ENCODE measurements around the gene UQCRC2. TPM values are rescaled to one million over a fixed set of nuclear protein-coding genes. Genes with fewer than 3 reads are reported as not detected.

The UQCRC2 gene
- total and polyA plus RNA-seq, 2 donors (not counting 1 experiment from before 2014, with no cell fraction given): 204 to 207 TPM

DNA sequence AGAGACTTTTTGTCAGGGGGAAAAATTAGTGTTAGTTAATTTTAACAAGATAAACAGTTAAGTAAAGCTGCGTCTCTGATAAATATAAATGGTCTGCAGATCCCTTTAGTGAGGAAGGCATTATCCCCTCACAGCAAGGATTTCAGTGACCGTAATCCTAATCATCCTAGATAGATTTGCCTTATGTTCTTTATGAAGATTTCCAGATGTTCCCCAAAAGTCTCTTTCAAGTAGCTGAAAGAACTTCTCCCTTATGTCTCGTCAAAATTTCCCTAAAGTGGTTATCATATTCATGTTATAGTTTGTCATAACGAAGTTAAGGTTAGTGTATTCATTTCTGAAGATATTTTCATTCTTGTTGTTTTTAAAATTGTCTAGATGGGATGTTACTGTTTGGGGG is 60.3 kb downstream of the UQCRC2 start:
- H3K9me3 ChIP-seq (ENCODE audit: control insufficient read depth, insufficient read depth, low read depth, low read length): no peaks in the 10 kb centered on the region

DNA sequence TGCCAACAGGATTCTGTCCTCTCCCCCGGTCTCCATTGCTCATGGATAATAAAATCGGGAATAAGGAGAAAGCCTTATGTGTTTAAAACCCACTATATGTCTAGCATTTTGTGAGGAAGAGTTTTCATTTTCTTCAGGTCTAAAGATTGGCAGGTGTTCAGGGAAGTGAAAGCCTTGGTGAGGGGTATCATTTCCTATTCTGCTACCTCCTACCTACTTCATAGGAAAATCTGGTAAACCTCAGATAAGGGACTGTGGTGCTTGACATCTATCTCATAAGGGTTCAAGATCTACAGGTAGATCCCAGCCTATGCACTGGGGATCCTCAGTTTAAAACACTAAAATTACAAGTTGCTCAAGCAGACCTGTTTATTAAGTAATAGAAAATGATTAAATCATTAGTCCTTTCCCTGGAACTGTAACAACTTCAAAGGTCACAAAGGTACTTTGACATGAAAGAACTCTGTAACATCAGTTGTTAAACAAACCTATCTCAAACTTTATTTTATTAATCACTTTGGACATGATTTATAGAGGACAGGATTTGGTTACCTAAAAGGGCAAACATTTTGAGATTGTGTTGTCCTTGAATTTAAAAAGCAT is 61.2 kb downstream of the UQCRC2 start:
- no peak overlapping the region for H3K27ac ChIP-seq (ENCODE audit: insufficient read depth, low read length)
- H3K79me2 ChIP-seq (ENCODE audit: control insufficient read depth, insufficient read depth, low read length): peaks cover 87% of the 10 kb centered on the region
- H2AFZ ChIP-seq (ENCODE audit: low read length): no peak overlapping the region
- no peak overlapping the region for H3K4me2 ChIP-seq (ENCODE audit: extremely low read depth, insufficient read depth, low read length)
- no peak overlapping the region for H3K4me3 ChIP-seq (replicated peaks in 1 of 4; ENCODE audit: control extremely low read depth in 1 of 4, insufficient read depth in 1 of 4, low read depth in 3 of 4, low read length in 4 of 4)
- no peaks in the 10 kb centered on the region for H3K36me3 ChIP-seq (ENCODE audit: control insufficient read depth, insufficient read depth, low read length)
- H3K27me3 ChIP-seq (ENCODE audit: control insufficient read depth, insufficient read depth, low read length): no peaks in the 10 kb centered on the region
- peaks cover 2% of the 10 kb centered on the region for H4K20me1 ChIP-seq (ENCODE audit: control insufficient read depth, extremely low read depth, insufficient read depth, low read length)
- no peaks in the 10 kb centered on the region for H3K9me3 ChIP-seq (ENCODE audit: control insufficient read depth, insufficient read depth, low read depth, low read length)
- no peak overlapping the region for H3K9ac ChIP-seq (ENCODE audit: insufficient read depth, low read length)
- DNase-seq (ENCODE audit: low read depth in 2 of 2): no peak
- TF ChIP-seq EZH2 (IDR thresholded peaks at IDR 0.05; ENCODE audit: low read length, missing control alignments): no peak
- TF ChIP-seq, protein P1, sequence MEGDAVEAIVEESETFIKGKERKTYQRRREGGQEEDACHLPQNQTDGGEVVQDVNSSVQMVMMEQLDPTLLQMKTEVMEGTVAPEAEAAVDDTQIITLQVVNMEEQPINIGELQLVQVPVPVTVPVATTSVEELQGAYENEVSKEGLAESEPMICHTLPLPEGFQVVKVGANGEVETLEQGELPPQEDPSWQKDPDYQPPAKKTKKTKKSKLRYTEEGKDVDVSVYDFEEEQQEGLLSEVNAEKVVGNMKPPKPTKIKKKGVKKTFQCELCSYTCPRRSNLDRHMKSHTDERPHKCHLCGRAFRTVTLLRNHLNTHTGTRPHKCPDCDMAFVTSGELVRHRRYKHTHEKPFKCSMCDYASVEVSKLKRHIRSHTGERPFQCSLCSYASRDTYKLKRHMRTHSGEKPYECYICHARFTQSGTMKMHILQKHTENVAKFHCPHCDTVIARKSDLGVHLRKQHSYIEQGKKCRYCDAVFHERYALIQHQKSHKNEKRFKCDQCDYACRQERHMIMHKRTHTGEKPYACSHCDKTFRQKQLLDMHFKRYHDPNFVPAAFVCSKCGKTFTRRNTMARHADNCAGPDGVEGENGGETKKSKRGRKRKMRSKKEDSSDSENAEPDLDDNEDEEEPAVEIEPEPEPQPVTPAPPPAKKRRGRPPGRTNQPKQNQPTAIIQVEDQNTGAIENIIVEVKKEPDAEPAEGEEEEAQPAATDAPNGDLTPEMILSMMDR (conservative IDR thresholded peaks at IDR 0.05 in 1 of 2, IDR thresholded peaks at IDR 0.05 in 1 of 2; ENCODE audit: low read depth in 1 of 2, low read length in 2 of 2): no peak
- H3K4me1 ChIP-seq (ENCODE audit: control insufficient read depth, extremely low read depth, insufficient read depth, low read length): no peaks in the 10 kb centered on the region

More for the DNA sequence above, 60.3 kb downstream of the UQCRC2 start:
- H3K4me3 ChIP-seq (replicated peaks in 1 of 4; ENCODE audit: control extremely low read depth in 1 of 4, insufficient read depth in 1 of 4, low read depth in 3 of 4, low read length in 4 of 4): no peak overlapping the region
- no peak overlapping the region for H3K27ac ChIP-seq (ENCODE audit: insufficient read depth, low read length)
- TF ChIP-seq, protein P1 (conservative IDR thresholded peaks at IDR 0.05 in 1 of 2, IDR thresholded peaks at IDR 0.05 in 1 of 2; ENCODE audit: low read depth in 1 of 2, low read length in 2 of 2): no peak
- no peak for TF ChIP-seq EZH2 (IDR thresholded peaks at IDR 0.05; ENCODE audit: low read length, missing control alignments)
- H3K27me3 ChIP-seq (ENCODE audit: control insufficient read depth, insufficient read depth, low read length): no peaks in the 10 kb centered on the region
- no peak for DNase-seq (ENCODE audit: low read depth in 2 of 2)
- no peak overlapping the region for H3K4me2 ChIP-seq (ENCODE audit: extremely low read depth, insufficient read depth, low read length)
- H3K4me1 ChIP-seq (ENCODE audit: control insufficient read depth, extremely low read depth, insufficient read depth, low read length): no peaks in the 10 kb centered on the region
- H3K9ac ChIP-seq (ENCODE audit: insufficient read depth, low read length): no peak overlapping the region
- H4K20me1 ChIP-seq (ENCODE audit: control insufficient read depth, extremely low read depth, insufficient read depth, low read length): peaks cover 2% of the 10 kb centered on the region
- H3K79me2 ChIP-seq (ENCODE audit: control insufficient read depth, insufficient read depth, low read length): peaks cover 87% of the 10 kb centered on the region
- no peaks in the 10 kb centered on the region for H3K36me3 ChIP-seq (ENCODE audit: control insufficient read depth, insufficient read depth, low read length)
- H2AFZ ChIP-seq (ENCODE audit: low read length): no peak overlapping the region

DNA sequence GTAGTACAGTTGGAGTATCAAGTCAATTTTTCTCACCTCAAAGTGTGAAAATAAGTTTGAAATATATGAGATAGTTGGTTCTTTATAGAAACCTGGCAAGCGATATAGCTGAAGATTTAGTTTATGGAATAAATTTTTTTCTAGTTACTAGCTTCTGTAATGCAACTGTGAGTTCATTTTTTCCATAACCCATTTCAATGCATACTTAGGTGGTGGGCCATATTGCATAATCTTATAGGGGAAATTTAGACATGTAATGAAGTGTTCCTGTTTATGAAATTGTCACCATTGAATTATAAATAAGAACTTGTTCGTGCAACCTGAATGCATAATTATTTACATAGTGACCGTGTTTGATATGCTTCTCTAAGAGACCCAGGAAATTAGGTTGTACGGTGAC is 63.8 kb downstream of the UQCRC2 start:
- H3K4me2 ChIP-seq (ENCODE audit: extremely low read depth, insufficient read depth, low read length): no peak overlapping the region
- no peak overlapping the region for H3K27ac ChIP-seq (ENCODE audit: insufficient read depth, low read length)
- TF ChIP-seq EZH2 (IDR thresholded peaks at IDR 0.05; ENCODE audit: low read length, missing control alignments): no peak
- TF ChIP-seq, protein P1 (conservative IDR thresholded peaks at IDR 0.05 in 1 of 2, IDR thresholded peaks at IDR 0.05 in 1 of 2; ENCODE audit: low read depth in 1 of 2, low read length in 2 of 2): no peak
- H3K9me3 ChIP-seq (ENCODE audit: control insufficient read depth, insufficient read depth, low read depth, low read length): no peaks in the 10 kb centered on the region
- no peaks in the 10 kb centered on the region for H3K27me3 ChIP-seq (ENCODE audit: control insufficient read depth, insufficient read depth, low read length)
- no peak overlapping the region for H3K9ac ChIP-seq (ENCODE audit: insufficient read depth, low read length)
- no peak overlapping the region for H2AFZ ChIP-seq (ENCODE audit: low read length)
- no peaks in the 10 kb centered on the region for H3K4me1 ChIP-seq (ENCODE audit: control insufficient read depth, extremely low read depth, insufficient read depth, low read length)
- H3K4me3 ChIP-seq (replicated peaks in 1 of 4; ENCODE audit: control extremely low read depth in 1 of 4, insufficient read depth in 1 of 4, low read depth in 3 of 4, low read length in 4 of 4): no peak overlapping the region
- H3K36me3 ChIP-seq (ENCODE audit: control insufficient read depth, insufficient read depth, low read length): no peaks in the 10 kb centered on the region
- peaks cover 2% of the 10 kb centered on the region for H4K20me1 ChIP-seq (ENCODE audit: control insufficient read depth, extremely low read depth, insufficient read depth, low read length)
- DNase-seq (ENCODE audit: low read depth in 2 of 2): no peak
- peaks cover 87% of the 10 kb centered on the region for H3K79me2 ChIP-seq (ENCODE audit: control insufficient read depth, insufficient read depth, low read length)
